Heart left ventricle (tissue), 13 donors: ENCODE measurements around the gene PLEKHG4B.
"Not testable (repeated sequence)": the region's sequence is repeated elsewhere in the genome, so short reads cannot be mapped to it uniquely, and the experiment has no call there.

Experiments
- POLR2A ChIP-seq, 2 donors: fragments of 450-650 bp; IDR thresholded peaks; one replicate each; pipeline ENCODE4 v1.6.1; 2017; ENCODE audit warnings: antibody characterized with exemption in 2 of 2, mild to moderate bottlenecking in 2 of 2, moderate library complexity in 2 of 2
- TF ChIP-seq, protein P1 (sequence below), 12 donors: fragments of 200-600 bp; sonication (generic) in 4 of 12; IDR thresholded peaks; one replicate each; pipeline versions ENCODE4 v1.5.0 to v1.8.0; 2018 to 2022; ENCODE audit warnings: antibody characterized with exemption in 12 of 12, mild to moderate bottlenecking in 5 of 12
- donor health status: ischemic (EF 13 %, LVEDD 7.1; RV severe dilation, severe dysfunction).
- donor health status: DM: no; HTN: yes; CAD: no.
- donor health status: DM: no; HTN: no; CAD: no.
- donor health status: ischemic (EF 25% LVEDD 6.9; RV normal size, moderate dysfunction).
- donor health status: ischemic (EF 25% LVEDD 5.7; RV mildly dilated, moderate dysfunction).
- donor health status: ischemic (EF 35%, LVEDD 5.7; RV mildly dilated, moderate dysfunction).
- donor health status: nonischemic (EF 11% LVEDD 7.7; RV severe dilation, severe dysfunction).
- donor health status: DM: yes; HTN: yes; CAD: no.
- donor health status: PGD.
- donor health status: ischemic (EF 29% LVEDD 5.4; RV normal size, mild dysfunction).
- donor health status: nonischemic (EF 23%, LVEDD 6.1; RV moderate dilation, normal function).

DNA sequence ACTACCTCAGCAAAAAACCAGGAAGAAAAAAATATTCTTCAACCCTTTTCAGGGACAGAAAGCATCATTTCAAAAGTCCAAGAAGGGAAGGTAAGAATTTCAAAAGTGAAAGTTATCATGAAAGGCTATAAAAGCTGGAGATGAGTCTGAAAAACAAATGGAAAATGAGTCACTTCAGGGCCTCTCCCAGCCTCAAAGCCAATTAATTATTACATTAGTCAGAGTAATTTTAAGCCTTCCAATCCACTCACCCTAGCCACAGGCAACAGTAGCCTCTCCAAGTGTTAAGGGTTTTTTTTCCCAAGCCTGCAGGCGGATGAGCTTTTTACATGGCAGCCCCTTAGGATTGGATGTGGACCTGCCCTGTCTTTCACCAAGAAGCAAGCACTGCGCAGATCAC, 123.3 kb downstream of the PLEKHG4B start:
- TF ChIP-seq, protein P1, sequence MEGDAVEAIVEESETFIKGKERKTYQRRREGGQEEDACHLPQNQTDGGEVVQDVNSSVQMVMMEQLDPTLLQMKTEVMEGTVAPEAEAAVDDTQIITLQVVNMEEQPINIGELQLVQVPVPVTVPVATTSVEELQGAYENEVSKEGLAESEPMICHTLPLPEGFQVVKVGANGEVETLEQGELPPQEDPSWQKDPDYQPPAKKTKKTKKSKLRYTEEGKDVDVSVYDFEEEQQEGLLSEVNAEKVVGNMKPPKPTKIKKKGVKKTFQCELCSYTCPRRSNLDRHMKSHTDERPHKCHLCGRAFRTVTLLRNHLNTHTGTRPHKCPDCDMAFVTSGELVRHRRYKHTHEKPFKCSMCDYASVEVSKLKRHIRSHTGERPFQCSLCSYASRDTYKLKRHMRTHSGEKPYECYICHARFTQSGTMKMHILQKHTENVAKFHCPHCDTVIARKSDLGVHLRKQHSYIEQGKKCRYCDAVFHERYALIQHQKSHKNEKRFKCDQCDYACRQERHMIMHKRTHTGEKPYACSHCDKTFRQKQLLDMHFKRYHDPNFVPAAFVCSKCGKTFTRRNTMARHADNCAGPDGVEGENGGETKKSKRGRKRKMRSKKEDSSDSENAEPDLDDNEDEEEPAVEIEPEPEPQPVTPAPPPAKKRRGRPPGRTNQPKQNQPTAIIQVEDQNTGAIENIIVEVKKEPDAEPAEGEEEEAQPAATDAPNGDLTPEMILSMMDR (IDR thresholded peaks at IDR 0.05), result not testable (repeated sequence)
- TF ChIP-seq POLR2A (IDR thresholded peaks at IDR 0.05), result not testable (repeated sequence)
